Body of pancreas (tissue), 4 donors: ENCODE measurements around the gene LNPEP.

Experiments
- CTCF ChIP-seq, 7 experiments: fragments of 450-650 bp in 4 of 7; fragments of 200-600 bp in 3 of 7; sonication (generic) in 3 of 7; IDR thresholded peaks; one replicate each; pipeline ENCODE4 v1.5.1; 2016 to 2019; ENCODE audit warnings: antibody characterized with exemption in 7 of 7
- POLR2A ChIP-seq, 3 donors: fragments of 450-650 bp; IDR thresholded peaks; one replicate each; pipeline ENCODE4 v1.6.1; 2016; ENCODE audit warnings: antibody characterized with exemption in 3 of 3, mild to moderate bottlenecking in 2 of 3

DNA sequence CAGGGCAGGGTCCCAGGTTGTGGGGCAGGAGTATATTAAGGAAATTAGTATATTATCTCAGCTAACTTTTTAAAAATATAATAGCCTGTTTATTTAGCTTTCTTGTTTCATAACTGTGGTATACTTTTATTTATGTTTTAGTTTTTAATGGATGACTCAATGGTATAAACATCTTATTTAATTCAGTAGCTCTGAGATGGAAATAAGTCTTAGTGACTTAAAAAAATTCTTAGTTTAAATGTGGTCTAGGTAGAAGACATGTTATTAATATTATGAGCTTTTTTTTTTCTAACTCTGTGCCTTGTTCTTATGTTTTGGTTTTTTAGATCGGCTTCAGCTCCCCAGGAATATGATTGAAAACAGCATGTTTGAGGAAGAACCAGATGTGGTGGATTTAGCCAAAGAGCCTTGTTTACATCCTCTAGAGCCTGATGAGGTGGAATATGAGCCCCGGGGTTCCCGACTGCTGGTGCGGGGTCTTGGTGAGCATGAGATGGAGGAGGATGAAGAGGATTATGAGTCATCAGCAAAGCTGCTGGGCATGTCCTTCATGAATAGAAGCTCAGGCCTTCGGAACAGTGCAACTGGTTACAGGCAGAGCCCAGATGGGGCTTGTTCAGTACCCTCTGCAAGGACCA lies 43.1 kb downstream of the LNPEP start:
- no peak for TF ChIP-seq CTCF (IDR thresholded peaks at IDR 0.05)
- no peak for TF ChIP-seq POLR2A (IDR thresholded peaks at IDR 0.05)
